ENCODE measurements around the gene DPEP3. TPM values are rescaled to one million over a fixed set of nuclear protein-coding genes. Genes with fewer than 3 reads are reported as not detected.

Gene DPEP3, protein sequence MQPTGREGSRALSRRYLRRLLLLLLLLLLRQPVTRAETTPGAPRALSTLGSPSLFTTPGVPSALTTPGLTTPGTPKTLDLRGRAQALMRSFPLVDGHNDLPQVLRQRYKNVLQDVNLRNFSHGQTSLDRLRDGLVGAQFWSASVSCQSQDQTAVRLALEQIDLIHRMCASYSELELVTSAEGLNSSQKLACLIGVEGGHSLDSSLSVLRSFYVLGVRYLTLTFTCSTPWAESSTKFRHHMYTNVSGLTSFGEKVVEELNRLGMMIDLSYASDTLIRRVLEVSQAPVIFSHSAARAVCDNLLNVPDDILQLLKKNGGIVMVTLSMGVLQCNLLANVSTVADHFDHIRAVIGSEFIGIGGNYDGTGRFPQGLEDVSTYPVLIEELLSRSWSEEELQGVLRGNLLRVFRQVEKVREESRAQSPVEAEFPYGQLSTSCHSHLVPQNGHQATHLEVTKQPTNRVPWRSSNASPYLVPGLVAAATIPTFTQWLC
- total RNA-seq: not detected in 2 replicates

DNA sequence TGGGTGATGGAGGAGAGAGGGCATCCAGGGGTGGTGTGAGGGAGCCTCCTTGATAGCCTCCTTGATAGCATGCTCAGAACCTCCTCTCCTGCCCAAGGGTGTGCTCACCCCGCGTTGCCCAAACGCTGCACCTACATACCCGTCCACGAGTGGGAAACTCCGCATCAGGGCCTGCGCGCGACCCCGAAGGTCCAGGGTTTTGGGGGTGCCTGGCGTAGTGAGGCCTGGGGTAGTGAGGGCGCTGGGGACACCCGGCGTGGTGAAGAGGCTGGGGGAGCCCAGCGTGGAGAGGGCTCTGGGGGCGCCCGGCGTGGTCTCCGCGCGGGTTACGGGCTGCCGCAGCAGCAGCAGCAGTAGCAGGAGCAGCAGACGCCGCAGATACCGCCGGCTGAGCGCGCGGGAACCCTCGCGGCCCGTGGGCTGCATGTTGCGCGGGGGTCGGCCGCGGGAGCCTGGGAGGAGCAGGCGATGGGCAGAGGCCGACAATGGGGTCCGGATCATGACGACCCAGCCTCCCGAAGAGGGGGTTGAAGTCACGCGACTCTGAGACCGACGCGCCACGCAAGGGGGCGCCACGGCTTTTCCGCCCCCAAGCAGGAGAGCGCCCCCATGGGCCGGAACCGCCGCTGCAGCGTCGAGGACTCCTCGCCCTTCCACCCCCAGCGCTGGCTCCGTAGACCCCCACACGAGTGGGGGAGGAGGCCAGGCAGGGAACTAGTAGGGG is at the start of gene DPEP3:
TSS of gene DPEP3 (minus strand) at position 545 of the 724 bp plus-strand sequence. CDS start at position 426, 119 bp downstream.

GRCh38 chr16:68022728-68023537 is 42.6 kb upstream of the DPEP3 start, which contains the start of the genes DDX28 and DUS2:
Gene DDX28, minus strand, starts transcription at chr16:68023232. Its CDS starts 30 bp downstream, at chr16:68023202.
Gene DUS2, plus strand, starts transcription at chr16:68023284. Its CDS starts 14,740 bp downstream, at chr16:68038024.

GRCh38 chr16:68015681-68016080 is 35.4 kb upstream of the DPEP3 start, which contains the start of gene DPEP2NB:
Gene DPEP2NB, minus strand, starts transcription at chr16:68015911. Its CDS starts 141 bp downstream, at chr16:68015770.

GRCh38 chr16:67998779-67999688 is 18.7 kb upstream of the DPEP3 start, which contains the start of gene DPEP2:
Gene DPEP2, minus strand, starts transcription at chr16:67999484. Its CDS starts 6,272 bp downstream, at chr16:67993212.

GRCh38 chr16:67968400-67969253 is 11.7 kb downstream of the DPEP3 start, which contains the start of gene SLC12A4:
Gene SLC12A4, minus strand, starts transcription at chr16:67968637. Its CDS starts 84 bp downstream, at chr16:67968553.

DNA sequence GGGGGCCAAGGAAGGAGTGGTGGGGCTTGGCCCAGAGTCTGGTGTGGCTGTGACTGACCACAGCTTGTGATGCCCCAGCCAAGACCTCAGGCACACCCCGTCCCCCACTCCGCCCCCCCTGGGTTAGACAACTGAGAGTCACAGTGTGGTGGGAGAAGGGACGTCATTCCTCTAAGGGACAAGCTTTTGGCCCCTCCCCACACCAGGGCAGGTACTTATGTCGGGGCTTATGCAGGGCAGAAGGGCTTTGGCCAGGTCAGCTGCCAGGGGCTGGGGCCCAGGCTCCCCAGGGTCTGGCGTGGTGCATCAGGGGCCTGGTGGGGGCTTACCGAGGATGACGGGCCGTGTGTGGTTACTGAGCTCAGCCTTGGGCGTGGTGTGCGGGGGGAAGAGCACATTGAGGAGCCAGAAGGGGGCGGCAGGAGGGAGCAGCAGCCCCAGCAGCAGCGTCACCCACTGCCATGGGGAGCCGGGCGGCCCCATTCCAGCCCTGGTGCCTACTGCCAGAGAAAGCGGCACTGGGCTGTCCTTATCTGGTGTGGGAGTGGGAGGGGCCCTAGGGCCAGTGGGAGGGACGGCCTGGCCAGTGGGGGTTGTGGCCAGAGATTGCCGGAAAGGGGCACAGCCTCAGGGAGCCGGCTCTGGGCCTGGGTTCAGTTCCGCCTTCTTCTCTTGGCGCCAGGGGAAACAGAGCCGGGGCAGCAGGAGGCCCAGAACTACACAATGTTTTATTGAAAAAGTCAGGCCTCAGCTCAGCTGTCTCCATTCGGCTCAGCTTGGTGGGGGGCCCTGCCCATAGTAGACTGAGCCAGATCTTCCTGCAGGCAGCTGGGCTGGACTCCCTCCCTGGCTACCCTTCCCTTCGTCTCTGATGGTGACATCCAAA is 36.4 kb downstream of the DPEP3 start, which contains the start of gene LCAT:
TSS of gene LCAT (minus strand) at position 502 of the 886 bp plus-strand sequence. CDS start at position 483, 19 bp downstream.

DNA sequence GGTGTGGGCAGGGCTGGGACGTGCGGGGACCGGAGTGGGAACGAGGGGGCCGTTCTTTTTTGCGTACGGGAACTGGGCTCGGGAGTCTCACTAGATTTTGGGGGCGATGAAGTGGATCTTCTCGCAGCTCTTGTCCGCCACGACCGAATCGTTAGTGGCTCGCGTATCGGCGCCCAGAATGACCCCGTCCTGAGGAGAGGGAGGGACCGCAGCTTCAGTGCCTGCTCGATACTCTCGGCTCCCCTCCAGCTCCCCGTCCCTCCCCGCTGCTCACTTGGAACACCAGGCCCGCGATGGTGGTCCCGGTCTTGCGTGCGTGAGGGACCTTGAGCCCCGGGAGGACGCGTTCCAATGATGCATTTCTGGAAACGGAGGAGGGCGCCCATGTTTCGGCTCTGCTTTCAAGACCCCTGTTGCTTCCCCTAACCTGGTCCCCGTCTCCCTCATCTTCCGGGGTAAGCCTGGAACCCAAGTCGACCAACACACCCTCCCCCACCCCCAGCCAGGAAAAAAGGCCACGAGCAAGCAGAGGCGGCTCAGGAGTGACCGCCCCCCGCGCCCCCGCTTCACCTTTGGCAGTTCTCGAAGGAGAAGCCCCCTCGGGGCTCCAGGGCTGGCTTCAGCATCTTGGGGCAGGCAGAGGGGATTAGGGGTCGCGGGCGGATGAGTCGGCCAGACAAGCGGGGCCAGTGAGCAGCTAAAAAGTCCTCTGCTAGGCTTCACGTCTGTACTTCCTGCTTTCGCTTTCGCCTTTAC is 44.0 kb downstream of the DPEP3 start, which contains the start of gene PSMB10:
TSS of gene PSMB10 (minus strand) at position 727 of the 756 bp plus-strand sequence. CDS start at position 626, 101 bp downstream.

GRCh38 chr16:67931712-67932461 is 48.4 kb downstream of the DPEP3 start, which contains the start of gene CTRL:
Gene CTRL, minus strand, starts transcription at chr16:67931862. Its CDS starts 10 bp downstream, at chr16:67931852.

Small RNA genes lying within 50 kb of the gene (small RNA-seq; reads per million reads assigned to genes)
- not detected for gene RNU6-359P

Other genes starting within 250 kb of the DPEP3 start
- 7.2 and 7.5 TPM in 2 replicates for gene RANBP10, start 173.9 kb downstream of the DPEP3 start, total RNA-seq
- gene TSNAXIP1, start 173.6 kb downstream of the DPEP3 start, total RNA-seq: 0.49 and 1.3 TPM in 2 replicates
- 30.0 and 34.6 TPM in 2 replicates for gene THAP11, start 138.2 kb downstream of the DPEP3 start, total RNA-seq
- 111 and 129 TPM in 2 replicates for gene NUTF2, start 133.6 kb downstream of the DPEP3 start, total RNA-seq
- 35.6 and 36.8 TPM in 2 replicates for gene CENPT, start 132.8 kb downstream of the DPEP3 start, total RNA-seq
- 53.2 and 64.1 TPM in 2 replicates for gene EDC4, start 107.4 kb downstream of the DPEP3 start, total RNA-seq
- gene NRN1L, start 95.6 kb downstream of the DPEP3 start, total RNA-seq: not detected in 2 replicates
- 14.5 and 16.4 TPM in 2 replicates for gene PSKH1, start 87.2 kb downstream of the DPEP3 start, total RNA-seq
- 1.1 and 1.3 TPM in 2 replicates for gene CTRL, start 48.6 kb downstream of the DPEP3 start, total RNA-seq
- gene PSMB10, start 43.6 kb downstream of the DPEP3 start, total RNA-seq: 63.9 and 73.6 TPM in 2 replicates
- gene LCAT, start 36.4 kb downstream of the DPEP3 start, total RNA-seq: 9.6 and 11.2 TPM in 2 replicates
- 82.1 and 92.5 TPM in 2 replicates for gene SLC12A4, start 11.9 kb downstream of the DPEP3 start, total RNA-seq
- not detected in 2 replicates for gene DPEP2, start 19.0 kb upstream of the DPEP3 start, total RNA-seq
- gene DPEP2NB, start 35.4 kb upstream of the DPEP3 start, total RNA-seq: not detected in 2 replicates
- gene DDX28, start 42.7 kb upstream of the DPEP3 start, total RNA-seq: 11.8 and 12.4 TPM in 2 replicates
- gene DUS2, start 42.8 kb upstream of the DPEP3 start, total RNA-seq: 15.3 and 15.7 TPM in 2 replicates
- gene NFATC3, start 104.9 kb upstream of the DPEP3 start, total RNA-seq: 33.8 and 40.6 TPM in 2 replicates

Data from hair follicle dermal papilla cell (primary cell).